B cell (primary cell): ENCODE measurements around the gene CACNA2D3.

ENCODE experiments used
- CTCF ChIP-seq: fragments of 200-600 bp; IDR thresholded peaks from one replicate; pipeline ENCODE4 v1.8.0; 2022; ENCODE audit warnings: antibody characterized with exemption, mild to moderate bottlenecking
- EZH2 ChIP-seq: IDR thresholded peaks from 2 replicates; pipeline ENCODE4 v1.6.1; 2012; ENCODE audit warnings: borderline replicate concordance, low read depth, mild to moderate bottlenecking, moderate library complexity, low read length; ENCODE audit not compliant: insufficient read depth, poor library complexity, severe bottlenecking

DNA sequence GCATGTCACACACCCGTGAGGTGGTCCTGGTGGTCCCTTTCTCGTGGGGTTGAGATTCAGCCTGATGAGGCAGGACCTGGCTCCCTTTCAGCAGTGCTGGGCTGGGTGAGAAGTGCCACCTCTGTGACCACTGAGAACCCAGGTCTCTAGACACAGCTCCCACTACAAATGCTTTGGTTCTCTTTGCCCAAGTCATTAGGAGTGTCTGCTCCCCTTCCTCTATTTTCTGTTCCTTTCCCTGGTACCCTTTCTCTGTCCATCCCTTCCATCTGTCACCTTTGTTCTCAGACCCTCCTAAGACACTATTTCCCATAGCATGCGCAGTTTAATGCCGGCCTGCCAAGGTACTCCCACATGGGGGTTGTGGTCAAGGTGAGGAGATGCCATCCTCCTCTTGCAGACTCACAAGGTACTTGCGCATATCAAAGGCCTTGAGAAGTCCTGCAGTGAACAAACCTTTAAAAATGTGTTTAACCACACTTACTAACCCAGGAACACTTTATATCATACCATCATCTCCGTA, 507.8 kb downstream of the CACNA2D3 start:
- TF ChIP-seq CTCF (no peak), EZH2 (no peak)
